OCI-LY3 (cell line): ENCODE data around the gene PKD1.

Experiments
- H2AFZ ChIP-seq: fragments of 200-600, 300-600 bp; shearing (Covaris generic); 2 replicates; pipeline ENCODE4 v1.6.0; 2014; ENCODE audit warnings: antibody characterized with exemption, low read depth, low read length
- H3K27ac ChIP-seq: fragments of 200-600, 300-600 bp; sonication (generic); 2 replicates; pipeline ENCODE4 v1.5.1; 2014; ENCODE audit warnings: mild to moderate bottlenecking, low read length, moderate library complexity, mixed read lengths
- H3K27me3 ChIP-seq: fragments of 200-600, 300-600 bp; sonication (generic); 2 replicates; pipeline ENCODE4 v1.6.1; 2014; ENCODE audit warnings: low read depth, low read length, mixed read lengths
- H3K36me3 ChIP-seq: fragments of 200-600, 300-600 bp; sonication (generic); replicated peaks from 2 replicates; pipeline ENCODE3; 2014; ENCODE audit warnings: low read depth, low read length, mixed read lengths
- H3K4me1 ChIP-seq: fragments of 300-600, 200-600 bp; sonication (generic); 2 replicates; pipeline ENCODE4 v1.6.1; 2014; ENCODE audit warnings: low read length, mixed read lengths
- H3K4me2 ChIP-seq: fragments of 200-600, 300-600 bp; sonication (generic); 2 replicates; pipeline ENCODE4 v1.6.1; 2014; ENCODE audit warnings: low read length, mixed read lengths
- H3K4me3 ChIP-seq: fragments of 300-600, 200-600 bp; sonication (generic); 2 replicates; pipeline ENCODE4 v1.5.1; 2014; ENCODE audit warnings: antibody characterized with exemption, mild to moderate bottlenecking, low read length, moderate library complexity
- H3K79me2 ChIP-seq: fragments of 300-600, 200-600 bp; shearing (Covaris generic); 2 replicates; pipeline ENCODE4 v1.6.1; 2014; ENCODE audit warnings: mild to moderate bottlenecking, low read length, mixed read lengths
- H3K9ac ChIP-seq: fragments of 300-600, 200-600 bp; shearing (Covaris generic); 2 replicates; pipeline ENCODE4 v1.6.0; 2014; ENCODE audit warnings: mild to moderate bottlenecking, low read length, moderate library complexity
- H3K9me3 ChIP-seq: fragments of 200-600, 300-600 bp; shearing (Covaris generic); 2 replicates; pipeline ENCODE4 v1.6.1; 2014; ENCODE audit warnings: low read length, mixed read lengths; ENCODE audit not compliant: insufficient read depth
- H4K20me1 ChIP-seq: fragments of 200-600, 300-600 bp; sonication (generic); 2 replicates; pipeline ENCODE4 v1.6.1; 2016; ENCODE audit warnings: low read length, mixed read lengths; ENCODE audit not compliant: insufficient read depth
- CTCF ChIP-seq: fragments of 200-600, 300-600 bp; sonication (generic); IDR thresholded peaks from 2 replicates; pipeline ENCODE4 v1.5.1; 2014; ENCODE audit warnings: antibody characterized with exemption, low read length, low read depth
- EZH2phosphoT487 ChIP-seq: fragments of 200-600 bp; shearing (Covaris generic); IDR thresholded peaks from 2 replicates; pipeline ENCODE4 v1.6.1; 2018; ENCODE audit warnings: antibody characterized with exemption, mixed run types, low read depth

The PKD1 gene

GRCh38 chr16:2074071-2074470 lies 61.6 kb downstream of the PKD1 start:
- no peak overlapping the region for H3K9ac ChIP-seq
- no peaks in the 10 kb centered on the region for H3K4me1 ChIP-seq

GRCh38 chr16:2072926-2073325 lies 62.8 kb downstream of the PKD1 start:
- no peak overlapping the region for H2AFZ ChIP-seq
- TF ChIP-seq EZH2phosphoT487 (no peak), CTCF (no peak)
- H3K27ac ChIP-seq = no peak overlapping the region
- H3K9ac ChIP-seq = no peak overlapping the region
- no peaks in the 10 kb centered on the region for H3K36me3 ChIP-seq
- no peaks in the 10 kb centered on the region for H3K9me3 ChIP-seq
- H3K4me2 ChIP-seq = no peak overlapping the region
- no peaks in the 10 kb centered on the region for H3K79me2 ChIP-seq
- no peaks in the 10 kb centered on the region for H3K4me1 ChIP-seq
- H3K27me3 ChIP-seq = no peaks in the 10 kb centered on the region
- H4K20me1 ChIP-seq = no peaks in the 10 kb centered on the region
- H3K4me3 ChIP-seq = no peak overlapping the region

More at GRCh38 chr16:2074071-2074470, 61.6 kb downstream of the PKD1 start:
- Histone ChIP-seq H2AFZ (no peak overlapping the region), H3K9me3 (no peaks in the 10 kb centered on the region), H3K36me3 (no peaks in the 10 kb centered on the region), H3K4me2 (no peak overlapping the region), H3K27ac (no peak overlapping the region), H4K20me1 (no peaks in the 10 kb centered on the region), H3K4me3 (no peak overlapping the region), H3K79me2 (no peaks in the 10 kb centered on the region), H3K27me3 (no peaks in the 10 kb centered on the region)
- TF ChIP-seq CTCF (no peak), EZH2phosphoT487 (no peak)

GRCh38 chr16:2071454-2072202 lies 64.1 kb downstream of the PKD1 start:
- no peak overlapping the region for H3K9ac ChIP-seq
- no peaks in the 10 kb centered on the region for H3K36me3 ChIP-seq
- no peak overlapping the region for H2AFZ ChIP-seq
- no peaks in the 10 kb centered on the region for H4K20me1 ChIP-seq
- H3K27me3 ChIP-seq = no peaks in the 10 kb centered on the region
- no peaks in the 10 kb centered on the region for H3K9me3 ChIP-seq
- H3K79me2 ChIP-seq = no peaks in the 10 kb centered on the region
- H3K4me2 ChIP-seq = no peak overlapping the region
- no peaks in the 10 kb centered on the region for H3K4me1 ChIP-seq
- no peak overlapping the region for H3K27ac ChIP-seq
- no peak for TF ChIP-seq CTCF
- TF ChIP-seq EZH2phosphoT487 = no peak
- no peak overlapping the region for H3K4me3 ChIP-seq

- H3K4me1 ChIP-seq = no peaks in the 10 kb centered on the region
- no peaks in the 10 kb centered on the region for H3K79me2 ChIP-seq
- H3K4me3 ChIP-seq = no peak overlapping the region
- no peaks in the 10 kb centered on the region for H3K27me3 ChIP-seq
- H3K36me3 ChIP-seq = peaks cover 7% of the 10 kb centered on the region
- no peak overlapping the region for H2AFZ ChIP-seq
- H3K9ac ChIP-seq = no peak overlapping the region
- no peaks in the 10 kb centered on the region for H4K20me1 ChIP-seq
- H3K4me2 ChIP-seq = no peak overlapping the region
- TF ChIP-seq CTCF (no peak), EZH2phosphoT487 (no peak)
- no peaks in the 10 kb centered on the region for H3K9me3 ChIP-seq
- H3K27ac ChIP-seq = no peak overlapping the region
Measured at GRCh38 chr16:2070576-2071453, 64.9 kb downstream of the PKD1 start.
